AG04449 (cell line): ENCODE results near the gene RPL35A.
A peak's percentile ranks its signal among the peaks of the same experiment; 100 is the strongest.
"Not testable (repeated sequence)": the region's sequence is repeated elsewhere in the genome, so short reads cannot be mapped to it uniquely, and the experiment has no call there.

ENCODE experiments used
- CTCF ChIA-PET: fragments of 350-600 bp; formaldehyde crosslinking; extraction: SDS; loops from one replicate; lab custom pipeline; 2021; ENCODE audit warnings: antibody characterized with exemption; lab: Yijun Ruan, JAX
- POLR2A ChIA-PET: fragments of 400-600, 350-600 bp; formaldehyde crosslinking; extraction: SDS; loops from one replicate; lab custom pipeline; 2020; ENCODE audit warnings: antibody characterized with exemption, inconsistent platforms; lab: Yijun Ruan, JAX
- DNase-seq: peaks from one replicate; pipeline ENCODE4 v3.0.0-alpha.2; 2010; ENCODE audit warnings: low read depth, low spot score
- H3K4me3 ChIP-seq: 2 replicates; pipeline ENCODE4 v1.5.1; 2011; ENCODE audit warnings: low read depth, mild to moderate bottlenecking, control low read depth, low read length
- CTCF ChIP-seq: IDR thresholded peaks from one replicate; pipeline ENCODE4 v1.5.1; 2011; ENCODE audit warnings: mild to moderate bottlenecking, moderate library complexity, low read length, control low read depth, inconsistent platforms; ENCODE audit not compliant: insufficient read depth; ENCODE audit errors: missing control alignments

The RPL35A gene

DNA sequence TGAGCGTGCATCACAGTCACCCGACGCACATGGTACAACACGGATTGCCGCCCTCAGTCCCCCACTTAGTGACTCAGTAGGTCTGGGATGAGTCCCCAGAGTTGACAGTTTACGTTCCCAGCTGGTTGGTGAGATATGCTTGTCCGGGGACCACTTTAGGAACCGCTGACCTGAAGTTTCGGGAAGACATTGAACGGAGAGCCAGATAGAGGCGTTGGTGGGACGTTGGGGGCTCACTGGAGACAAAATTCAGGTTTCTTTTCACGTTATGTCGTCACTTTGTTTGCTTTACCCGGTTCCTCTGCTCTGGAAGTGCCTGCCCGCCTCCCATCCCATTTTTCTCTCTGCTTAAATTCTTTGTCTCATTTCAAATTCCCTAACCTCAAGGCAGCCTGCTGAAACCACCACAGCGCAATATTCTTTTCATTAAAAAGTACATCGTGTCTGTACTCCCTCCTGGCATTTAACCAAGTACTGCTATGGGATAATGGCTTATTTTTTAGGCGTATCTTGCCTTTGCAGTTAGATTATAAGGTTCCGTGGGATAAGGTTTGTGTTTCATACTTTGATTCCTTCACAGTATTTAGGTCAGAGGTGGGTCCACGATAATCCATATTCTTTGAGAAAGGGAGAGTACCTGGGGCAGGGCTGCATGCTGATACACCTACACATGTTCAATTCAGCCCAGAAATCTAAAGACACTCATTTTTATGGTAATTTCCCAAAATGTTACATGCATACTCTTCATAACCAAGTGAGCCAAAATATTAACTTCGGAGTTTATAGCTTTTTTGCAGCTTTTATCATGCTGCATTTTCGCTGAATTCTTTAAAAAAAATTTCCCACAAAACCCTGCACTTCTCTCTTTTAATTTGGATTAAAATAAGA is 10.9 kb downstream of the RPL35A start:
- no peak for DNase-seq
- H3K4me3 ChIP-seq: peak overlapping the region; percentile 95
- CTCF ChIA-PET: interaction anchor here (0.9 to 1.3 kb wide), 2 partner anchors 9 to 55 kb away, joined by 3 to 6 read pairs; no protein-coding TSS in a partner anchor
- TF ChIP-seq CTCF: no peak
- POLR2A ChIA-PET: no interaction called here

GRCh38 chr3:197961582-197961945 is 11.6 kb downstream of the RPL35A start:
- CTCF ChIA-PET: interaction anchor here (0.8 to 1.3 kb wide), 3 partner anchors 9 to 120 kb away, joined by 3 to 6 read pairs (median 3); no protein-coding TSS in a partner anchor
- no peak overlapping the region for H3K4me3 ChIP-seq
- POLR2A ChIA-PET: no interaction called here
- no peak for DNase-seq
- TF ChIP-seq CTCF: no peak

GRCh38 chr3:197963019-197963637 is 13.1 kb downstream of the RPL35A start:
- DNase-seq: no peak

DNA sequence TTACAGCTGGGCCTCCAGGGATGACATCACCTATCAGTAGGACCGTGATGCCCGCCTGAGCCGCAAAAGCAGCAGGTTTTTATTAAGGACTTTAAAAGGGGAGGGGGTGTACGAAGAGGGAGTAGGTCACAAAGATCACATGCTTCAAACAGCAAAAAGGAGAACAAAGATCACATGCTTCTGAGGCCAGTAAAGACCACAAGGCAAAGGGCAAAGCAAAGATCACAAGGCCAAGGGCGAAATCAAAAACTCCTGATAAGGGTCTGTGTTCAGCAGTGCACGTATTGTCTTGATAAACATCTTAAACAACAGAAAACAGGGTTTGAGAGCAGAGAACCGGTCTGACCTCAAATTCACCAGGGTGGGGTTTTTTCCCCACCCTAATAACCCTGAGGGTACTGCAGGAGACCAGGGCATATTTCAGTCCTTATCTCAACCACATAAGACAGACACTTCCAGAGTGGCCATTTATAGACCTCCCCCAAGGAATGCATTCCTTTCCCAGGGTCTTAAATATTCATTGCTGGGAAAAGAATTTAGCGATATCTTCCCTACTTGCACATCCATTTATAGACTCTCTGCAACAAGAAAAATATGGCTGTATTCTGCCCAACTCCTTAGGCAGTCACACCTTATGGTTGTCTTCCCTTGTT is 17.5 kb downstream of the RPL35A start:
- DNase-seq, CTCF ChIA-PET, H3K4me3 ChIP-seq, POLR2A ChIA-PET: not testable (repeated sequence)

More at GRCh38 chr3:197963019-197963637, 13.1 kb downstream of the RPL35A start:
- ChIA-PET CTCF (no interaction called here), POLR2A (no interaction called here)
- no peak for TF ChIP-seq CTCF
- no peak overlapping the region for H3K4me3 ChIP-seq

DNA sequence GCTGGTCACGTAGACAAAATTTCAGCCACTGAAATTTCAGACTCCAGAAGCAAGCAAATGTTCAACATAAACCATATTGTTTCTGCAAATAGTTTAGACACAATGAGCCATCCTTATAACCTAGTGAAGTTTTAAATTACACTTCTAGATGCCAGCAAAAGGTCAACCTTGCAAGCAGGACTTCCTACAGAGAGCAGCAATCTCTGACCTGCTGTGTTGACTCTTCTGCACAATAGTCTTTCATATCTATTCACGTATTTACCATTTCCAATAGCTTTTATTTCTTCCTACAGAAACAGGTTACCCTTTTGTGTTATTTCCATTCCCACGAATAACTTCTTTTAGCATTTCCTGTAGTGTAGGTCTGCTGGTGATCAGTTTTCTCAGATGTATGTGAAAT is 20.6 kb downstream of the RPL35A start:
- H3K4me3 ChIP-seq: no peak overlapping the region
- no peak for DNase-seq
- CTCF ChIA-PET: no interaction called here
- POLR2A ChIA-PET: no interaction called here
- TF ChIP-seq CTCF: no peak

GRCh38 chr3:197974016-197974415 is 24.0 kb downstream of the RPL35A start:
- no peak for TF ChIP-seq CTCF
- no peak for DNase-seq
- no peak overlapping the region for H3K4me3 ChIP-seq
- ChIA-PET CTCF (no interaction called here), POLR2A (no interaction called here)
